HG03457 (cell line): ENCODE data around the gene FAM174C.

Experiments
- ATAC-seq: cut with Tn5 transposase; IDR thresholded peaks from one replicate; pipeline ENCODE4 v1.9.1; 2021; ENCODE audit warnings: moderate number of reproducible peaks; ENCODE audit not compliant: unreplicated experiment

The FAM174C gene

DNA sequence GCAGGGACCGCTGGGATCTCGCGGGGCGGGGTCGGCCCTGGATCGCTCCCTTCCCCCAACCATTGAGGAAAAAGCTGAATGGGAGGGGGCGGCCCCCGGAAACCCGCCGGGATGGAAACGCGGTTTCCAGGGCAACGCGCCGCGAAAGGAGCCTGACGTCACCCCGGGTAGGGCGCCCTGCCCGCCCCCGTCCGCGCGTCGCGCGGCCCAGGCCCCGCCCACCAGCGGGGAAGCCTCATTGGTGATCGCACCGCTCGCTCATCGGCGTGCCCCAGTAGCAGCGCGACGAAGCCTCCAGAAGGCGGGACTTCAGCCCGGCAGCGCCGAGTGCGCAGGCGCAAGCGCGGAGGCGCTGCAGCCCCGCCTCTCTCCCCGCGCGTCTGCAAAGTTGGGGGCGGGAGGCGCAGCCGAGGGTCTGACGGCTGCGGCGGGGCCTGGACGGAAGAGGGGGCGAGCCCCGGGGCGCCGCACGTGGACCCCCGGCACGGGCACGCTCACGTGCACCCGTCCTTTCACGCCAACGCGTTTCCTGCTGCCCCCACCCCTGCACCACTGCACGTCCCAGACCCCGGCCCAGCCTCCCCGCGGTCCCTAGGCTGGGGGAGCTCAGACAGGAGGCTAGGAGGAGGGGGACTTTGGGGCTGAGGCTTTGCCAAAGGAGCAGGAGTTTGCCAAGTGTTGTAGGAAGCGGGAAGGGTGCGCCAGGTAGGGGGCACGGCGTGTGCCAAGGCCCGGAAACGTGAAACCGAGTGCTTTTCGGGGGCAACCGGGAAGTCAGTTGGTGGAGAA is 14.4 kb upstream of the FAM174C start:
- peak; percentile 37 for ATAC-seq

DNA sequence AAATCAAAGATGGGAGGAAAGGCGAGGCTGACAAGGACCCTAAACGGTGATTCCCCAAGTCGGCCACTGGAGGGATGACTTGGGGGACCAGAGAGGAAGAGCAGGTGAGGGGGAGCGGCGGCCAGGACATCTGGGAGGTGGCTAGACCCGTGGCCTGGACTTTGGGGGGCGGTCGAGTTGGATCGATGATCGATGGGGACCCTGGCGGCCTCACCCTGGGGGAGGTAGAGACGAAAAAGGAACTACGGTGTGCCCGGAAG is 13.9 kb upstream of the FAM174C start:
- ATAC-seq, result no peak

DNA sequence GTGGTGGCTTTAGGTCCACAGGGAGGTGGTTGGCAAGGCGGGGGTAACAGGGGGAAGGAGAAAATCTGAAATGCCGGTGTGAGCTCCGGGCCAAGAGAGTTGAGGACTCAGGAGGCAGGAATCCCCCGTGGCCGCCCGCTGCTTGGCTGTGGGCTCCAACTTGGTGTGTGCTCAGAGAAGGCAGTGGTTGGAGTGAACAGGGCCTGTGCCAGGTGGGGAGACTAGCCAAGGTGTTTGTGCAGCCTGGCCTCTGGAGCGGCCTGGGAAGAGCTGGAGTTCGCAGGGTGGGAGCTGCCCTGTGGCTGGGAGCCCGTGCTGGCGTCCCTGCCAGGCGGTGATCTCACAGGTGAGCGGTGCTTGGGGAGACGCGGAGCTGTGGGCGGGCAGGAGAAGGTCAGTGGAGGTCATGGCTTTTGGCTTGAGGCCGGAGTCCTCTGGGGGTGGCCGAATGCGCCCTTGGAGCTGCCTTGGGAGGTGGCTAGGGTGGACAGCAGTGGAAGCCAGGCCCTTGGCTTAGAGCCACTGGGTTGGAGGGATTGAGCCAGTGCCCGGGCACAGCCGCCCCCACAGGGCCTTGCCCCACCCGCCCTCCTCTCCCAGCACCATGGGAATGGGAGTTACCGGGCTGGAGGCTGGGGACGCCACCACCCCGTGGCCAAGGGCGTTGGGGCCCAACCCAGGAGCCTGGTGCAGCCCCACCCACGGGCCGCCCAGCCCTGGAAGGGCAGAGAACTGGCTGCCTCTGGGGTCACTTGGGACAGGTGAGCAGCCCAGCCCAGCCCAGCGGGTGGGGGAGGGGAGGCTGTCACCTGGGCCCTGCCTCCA is 13.3 kb upstream of the FAM174C start:
- ATAC-seq, result no peak

DNA sequence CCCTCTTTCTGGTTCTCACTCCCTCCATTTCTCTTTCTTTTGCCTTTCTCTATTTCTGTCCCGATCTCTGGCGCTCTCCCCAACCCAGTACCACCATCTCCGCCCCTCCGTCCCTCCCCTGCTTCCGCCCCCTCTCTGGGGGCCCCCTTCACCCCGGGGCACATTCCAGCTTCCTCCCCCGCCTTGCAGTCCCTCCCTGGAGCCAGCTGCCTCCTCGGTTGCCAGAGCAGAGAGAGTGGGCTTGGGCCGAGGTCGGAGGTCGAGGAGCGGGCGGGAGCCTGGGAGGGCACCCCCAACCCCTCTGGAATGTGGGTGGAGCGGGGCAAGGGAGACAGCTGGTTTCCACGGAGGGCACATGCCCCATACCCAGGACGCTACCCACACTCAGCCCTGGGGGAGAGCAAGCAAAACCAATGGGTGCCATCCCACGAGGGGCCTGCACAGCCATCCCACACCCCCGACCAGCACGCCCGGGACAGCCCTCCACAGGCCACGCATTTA is 12.7 kb upstream of the FAM174C start:
- ATAC-seq, result no peak

DNA sequence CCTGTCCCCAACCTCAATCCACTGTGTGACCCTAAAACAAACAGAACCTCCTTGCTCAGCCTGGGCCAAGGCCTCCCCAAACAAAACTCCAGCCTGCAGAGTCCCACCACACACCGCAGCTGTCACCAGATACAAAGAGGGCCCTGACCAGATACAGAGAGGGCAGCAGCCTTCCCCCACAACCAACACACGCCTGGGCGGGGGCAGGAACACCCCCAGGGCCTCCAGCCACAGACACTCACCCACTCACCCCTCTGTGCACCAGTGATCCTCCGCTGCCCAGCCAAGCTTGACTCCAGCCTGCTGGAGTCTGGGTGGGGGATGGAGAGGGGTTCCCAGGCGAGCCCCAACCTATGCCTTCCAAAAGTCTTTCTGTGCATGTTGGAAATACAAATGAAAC is 12.1 kb upstream of the FAM174C start:
- ATAC-seq, result no peak

DNA sequence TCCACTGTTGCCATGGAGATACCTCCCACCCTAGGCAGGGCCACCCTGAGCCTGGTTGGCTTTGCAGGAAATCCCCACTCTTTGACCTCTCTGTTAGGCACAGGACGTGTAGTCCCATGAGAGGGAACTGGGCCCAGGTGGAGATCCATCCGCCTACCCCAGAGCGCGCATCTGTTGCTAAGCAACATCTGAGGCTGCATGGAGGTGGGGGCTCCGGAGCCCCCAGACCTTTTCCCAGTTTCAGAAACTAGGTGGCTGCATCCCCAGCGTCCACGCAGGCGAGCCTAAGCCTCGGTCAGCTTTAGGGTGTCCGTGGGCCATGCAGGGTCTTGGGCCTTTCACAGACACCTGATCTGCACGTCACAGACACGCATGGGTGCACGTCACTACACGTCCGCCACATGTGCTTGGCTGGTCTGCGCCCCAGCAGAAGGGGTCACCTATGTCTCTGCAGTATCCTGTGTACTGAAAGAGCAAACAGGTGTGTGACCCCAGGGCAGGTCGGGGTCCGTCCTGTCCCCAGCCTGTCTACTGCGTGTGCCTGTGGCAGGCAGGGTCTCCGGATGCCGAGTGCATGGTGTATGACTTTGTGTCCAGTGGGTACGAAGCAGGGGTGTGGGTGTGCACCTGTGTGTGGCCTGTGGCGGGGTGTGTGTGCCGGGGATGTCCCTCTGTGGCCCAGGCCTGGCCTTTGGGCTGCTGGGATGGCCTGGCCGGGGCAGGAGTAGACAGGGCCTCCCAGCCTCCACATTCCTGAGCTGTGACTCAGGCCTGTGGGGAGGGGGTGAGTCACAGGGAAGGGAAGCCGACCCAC is 10.3 kb upstream of the FAM174C start:
- ATAC-seq, result no peak

DNA sequence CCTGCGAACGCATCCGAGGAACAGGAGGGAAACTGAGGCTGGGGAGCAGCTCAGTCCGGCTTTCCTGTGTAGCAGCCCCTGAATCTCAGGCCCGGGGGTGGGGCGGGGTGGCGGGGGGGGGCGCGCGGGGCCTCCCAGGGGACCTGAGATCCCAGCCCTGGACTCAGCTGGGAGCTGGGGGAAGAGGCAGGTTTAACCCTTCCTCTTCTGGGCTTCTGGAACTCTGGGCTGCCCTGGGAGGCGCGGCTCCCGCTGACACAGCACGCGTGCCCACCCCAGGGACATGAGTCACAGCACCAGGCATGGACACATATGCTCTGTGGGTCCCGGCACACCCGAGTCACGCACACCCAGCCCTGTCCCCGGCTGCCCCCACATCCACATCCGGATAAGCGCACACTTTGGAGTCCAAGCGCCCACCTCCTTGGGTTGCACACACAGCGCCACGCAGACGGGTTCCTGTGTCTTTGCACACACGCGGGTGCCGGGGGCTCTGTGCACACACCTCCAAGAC is 9.7 kb upstream of the FAM174C start:
- no peak for ATAC-seq

DNA sequence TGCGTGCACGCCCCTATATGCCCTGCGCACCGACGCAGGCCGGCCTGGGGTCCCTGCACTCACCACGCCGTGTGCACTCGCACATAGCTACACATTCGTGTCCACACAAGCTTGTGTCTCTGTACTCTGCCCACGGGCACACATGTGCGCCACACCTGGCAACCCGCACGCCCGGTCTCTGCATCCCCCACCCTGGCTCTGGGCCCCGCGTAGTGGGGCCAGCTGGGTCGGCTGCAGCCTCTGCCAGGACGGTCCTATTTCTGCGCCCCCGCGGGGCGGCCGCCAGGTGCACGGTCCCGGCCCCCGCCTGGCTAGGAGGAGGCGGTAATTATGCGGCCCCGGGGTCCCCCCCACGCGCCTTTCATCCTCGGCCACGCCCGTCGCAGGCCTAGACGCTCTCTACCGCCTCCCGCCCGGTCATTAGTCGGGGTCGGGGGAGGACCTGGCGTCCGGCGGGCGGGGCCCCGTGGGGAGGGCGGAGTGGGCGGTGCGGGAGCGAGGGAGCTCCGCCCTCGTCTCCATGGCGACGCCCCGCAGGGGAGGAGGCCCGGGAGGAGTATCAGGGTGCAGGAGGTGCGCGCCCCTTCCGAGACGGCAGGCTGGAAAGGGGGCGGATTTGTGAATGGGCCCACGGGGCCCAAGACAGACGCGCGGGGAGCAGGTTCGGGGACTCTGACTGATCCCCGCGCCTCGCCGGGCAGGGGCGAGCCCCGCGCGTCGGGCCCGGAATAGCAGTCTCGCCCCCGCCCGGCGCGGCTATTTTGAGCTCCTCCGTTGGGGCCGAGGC is 9.0 kb upstream of the FAM174C start:
- peak; percentile 28 for ATAC-seq

DNA sequence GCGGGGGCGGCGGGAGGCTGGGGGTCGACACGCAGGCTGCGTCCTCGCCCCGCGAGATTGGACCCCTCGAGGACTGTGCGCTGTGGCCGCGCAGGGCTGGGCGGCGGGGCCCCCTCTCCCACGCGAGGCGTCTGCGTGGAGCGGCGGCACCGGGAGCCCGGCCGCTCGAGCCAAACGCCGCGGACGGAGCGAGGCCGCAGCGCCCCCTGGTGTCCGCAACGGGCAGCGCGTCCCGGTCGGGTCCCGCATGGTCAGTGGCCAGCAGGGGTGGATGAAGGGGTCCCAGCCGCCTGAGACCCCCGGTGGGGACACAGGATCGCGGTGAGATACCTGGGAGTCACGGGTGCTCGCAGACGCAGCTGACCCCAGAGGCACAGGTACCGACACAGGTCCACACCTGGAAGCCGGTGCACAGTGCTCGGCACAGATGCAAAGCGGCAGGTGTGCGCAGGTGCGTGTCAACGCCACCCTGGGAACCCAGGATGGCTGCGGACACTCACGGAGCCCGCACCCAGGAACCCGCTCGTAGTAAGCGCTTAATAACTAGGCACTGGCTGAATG is 8.3 kb upstream of the FAM174C start:
- no peak for ATAC-seq

DNA sequence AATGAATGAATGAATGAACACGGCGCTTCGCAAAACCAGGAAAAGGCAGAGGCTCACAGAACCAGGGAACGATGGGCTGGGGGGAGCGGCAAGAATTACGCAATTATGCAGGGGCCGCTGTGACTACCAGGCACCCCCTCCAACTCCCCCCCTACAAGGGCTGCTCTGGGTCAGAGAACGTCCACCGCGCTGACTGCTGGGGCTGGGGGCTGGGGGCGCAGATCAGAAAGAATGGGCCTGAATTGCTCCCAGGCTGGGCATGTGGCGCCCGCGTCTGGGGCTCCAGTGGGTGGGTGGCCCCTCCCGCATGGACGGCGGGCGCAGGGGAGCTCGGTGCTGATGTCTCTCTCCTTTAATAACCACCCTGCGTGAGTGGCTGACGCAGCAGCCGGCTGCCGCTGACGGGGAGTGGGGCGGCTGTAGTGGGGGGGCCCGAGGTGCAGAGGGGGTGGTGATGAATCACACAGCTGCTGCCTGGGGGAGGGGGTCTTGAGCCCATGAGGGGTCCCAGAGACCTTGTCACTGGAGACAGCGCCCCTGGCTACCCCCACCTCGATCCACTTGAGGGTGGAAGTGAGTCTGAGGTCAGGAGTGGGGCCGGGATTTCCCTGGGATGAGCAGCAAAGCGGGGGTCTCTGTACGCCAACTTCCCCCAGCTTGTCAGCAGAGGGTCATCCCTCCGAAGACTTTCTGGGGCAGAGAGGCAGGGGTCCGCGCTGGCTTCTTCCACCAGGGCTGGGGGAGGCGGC is 7.7 kb upstream of the FAM174C start:
- no peak for ATAC-seq

DNA sequence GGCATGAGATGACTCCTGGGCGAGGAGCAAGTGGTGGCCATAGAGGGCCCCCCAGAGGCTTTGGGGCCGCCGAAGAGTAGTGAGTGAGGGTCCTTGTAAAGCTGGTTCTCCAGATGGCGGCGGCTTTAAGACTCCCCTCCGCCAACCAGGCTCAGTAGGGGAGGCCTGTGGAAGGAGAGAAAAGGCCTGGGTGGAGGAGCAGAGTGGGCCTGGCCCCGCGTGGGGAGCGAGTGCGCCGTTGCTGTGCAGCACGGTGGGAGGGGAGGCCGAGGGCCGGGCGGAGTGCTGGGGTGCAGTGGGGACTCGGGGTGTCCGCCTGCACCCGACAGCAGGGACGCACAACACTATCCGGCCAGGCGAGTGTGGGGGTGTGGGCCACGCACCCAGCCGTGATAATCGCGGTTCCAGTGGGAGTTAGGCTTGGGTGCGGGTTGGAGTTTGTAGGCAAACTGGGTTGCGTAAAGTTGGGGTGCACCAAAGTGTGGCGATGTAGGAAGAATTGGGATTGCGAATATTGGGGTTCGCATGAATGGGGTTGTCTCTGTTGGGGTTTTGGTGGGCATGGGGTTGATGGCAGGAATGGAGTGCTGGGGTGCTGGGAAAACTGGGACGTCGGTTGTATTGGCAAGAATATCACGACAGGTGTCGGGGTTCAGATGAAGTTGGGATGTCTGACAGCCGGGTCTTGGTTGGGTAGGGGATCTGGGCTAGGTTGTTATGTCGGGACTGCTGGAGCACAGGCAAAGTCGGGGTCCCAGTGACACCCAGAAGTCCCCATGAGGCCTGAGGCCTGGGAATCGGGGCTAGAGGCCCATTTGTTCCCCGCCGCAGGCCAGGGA is 6.9 kb upstream of the FAM174C start:
- ATAC-seq, result no peak

DNA sequence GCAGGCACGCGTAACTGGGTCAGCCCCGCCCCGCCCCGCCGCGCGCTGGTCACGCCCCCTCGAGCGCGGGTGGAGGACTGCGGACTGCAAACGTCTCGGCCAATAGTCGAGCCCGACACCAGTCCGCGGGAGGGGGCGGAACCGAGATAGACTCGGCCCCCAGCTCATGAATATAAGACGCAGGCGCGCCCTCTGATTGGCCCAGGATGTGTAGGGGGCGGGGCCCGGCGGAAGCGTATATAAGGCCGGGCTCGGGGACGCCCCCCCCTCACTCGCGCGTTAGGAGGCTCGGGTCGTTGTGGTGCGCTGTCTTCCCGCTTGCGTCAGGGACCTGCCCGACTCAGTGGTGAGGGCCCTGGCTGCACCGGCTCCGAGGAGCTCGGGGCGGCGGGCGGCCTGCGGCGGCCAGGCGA is 6.3 kb upstream of the FAM174C start, which contains the start of gene CIRBP:
Gene CIRBP, plus strand, starts transcription at position 268 of the 413 bp plus-strand sequence. CDS start 1,602 bp downstream, outside the sequence.
- ATAC-seq, result peak; percentile 46

DNA sequence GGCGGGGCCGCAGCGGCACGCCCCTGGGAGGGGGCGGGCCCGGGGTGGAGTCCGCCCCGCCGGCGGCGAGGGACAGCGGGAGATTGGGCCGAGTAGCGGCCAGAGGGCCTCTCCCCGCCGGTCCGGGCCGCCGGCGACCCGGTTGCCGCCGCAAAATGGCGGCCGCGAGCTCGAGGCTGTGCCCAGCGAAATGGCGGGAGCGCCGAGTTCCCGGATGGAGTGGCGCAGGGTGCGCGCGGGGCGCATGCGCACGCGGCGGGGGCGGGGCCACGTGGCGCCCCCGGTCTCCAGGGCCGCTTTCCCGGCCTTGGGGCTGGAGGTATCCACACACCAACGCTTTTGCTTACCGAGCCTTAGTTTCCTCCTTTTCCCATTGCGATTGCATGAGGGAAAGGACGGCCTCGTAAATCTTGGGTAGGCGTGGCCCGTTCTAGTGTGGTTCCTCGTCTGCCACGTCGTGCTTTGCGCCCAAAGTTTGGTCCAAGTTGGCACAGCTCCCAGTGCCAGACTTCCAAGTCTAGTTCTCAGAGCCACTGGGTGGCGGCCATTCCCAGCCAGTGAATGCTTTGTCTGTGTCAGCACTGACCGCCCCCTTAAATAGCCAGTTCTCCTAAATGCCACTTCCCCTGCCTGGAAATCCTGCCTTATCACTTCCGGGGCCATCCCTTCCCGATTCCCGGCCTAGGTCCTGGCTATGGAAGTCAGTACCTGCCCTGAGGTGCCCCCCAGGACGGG is 5.7 kb upstream of the FAM174C start:
- ATAC-seq, result peak; percentile 7

DNA sequence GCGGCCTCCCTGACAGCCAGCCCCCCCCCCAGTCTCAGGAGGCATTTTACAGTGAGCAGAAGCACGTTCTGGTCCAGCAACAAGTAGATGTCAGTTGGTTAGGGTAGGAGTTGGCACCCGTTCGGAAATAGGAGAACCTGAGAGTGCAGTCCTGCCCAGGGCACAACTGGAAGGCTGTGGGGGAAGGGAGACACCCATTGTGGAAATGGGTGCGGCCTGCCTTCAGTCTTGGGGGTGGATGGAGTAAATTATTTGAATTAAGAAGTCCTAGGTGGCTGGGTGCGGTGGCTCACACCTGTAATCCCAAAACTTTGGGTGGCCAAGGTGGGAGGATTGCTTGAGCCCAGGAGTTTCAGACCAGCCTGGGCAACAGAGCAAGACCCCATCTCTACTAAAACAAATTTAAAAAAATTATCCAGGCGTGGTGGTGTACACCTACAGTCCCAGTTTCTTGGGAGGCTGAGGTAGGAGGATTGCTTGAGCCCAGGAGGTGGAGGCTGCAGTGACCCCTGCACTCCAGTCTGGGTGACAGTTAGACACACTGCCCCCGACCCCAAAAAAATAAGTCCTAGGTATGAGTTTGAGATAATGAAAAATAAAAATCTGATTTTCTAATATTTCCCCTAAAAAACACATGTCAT is 5.0 kb upstream of the FAM174C start:
- ATAC-seq, result no peak

DNA sequence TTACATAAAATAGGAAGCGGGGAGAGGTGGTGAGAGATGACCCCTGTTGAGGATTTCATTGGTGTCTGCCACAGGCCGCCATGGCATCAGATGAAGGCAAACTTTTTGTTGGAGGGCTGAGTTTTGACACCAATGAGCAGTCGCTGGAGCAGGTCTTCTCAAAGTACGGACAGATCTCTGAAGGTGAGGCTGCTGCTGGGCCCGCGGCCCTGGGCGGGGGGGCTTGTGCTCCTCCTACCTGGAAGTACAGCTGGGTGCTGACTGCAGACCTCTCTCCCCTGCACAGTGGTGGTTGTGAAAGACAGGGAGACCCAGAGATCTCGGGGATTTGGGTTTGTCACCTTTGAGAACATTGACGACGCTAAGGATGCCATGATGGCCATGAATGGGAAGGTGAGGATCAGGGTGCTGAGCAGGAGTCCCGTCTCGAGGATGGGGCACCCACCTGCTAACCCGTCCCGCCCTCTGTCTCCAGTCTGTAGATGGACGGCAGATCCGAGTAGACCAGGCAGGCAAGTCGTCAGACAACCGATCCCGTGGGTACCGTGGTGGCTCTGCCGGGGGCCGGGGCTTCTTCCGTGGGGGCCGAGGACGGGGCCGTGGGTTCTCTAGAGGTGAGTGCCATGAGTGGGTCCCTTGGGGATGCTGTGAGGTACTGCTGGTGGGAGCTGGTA is 4.3 kb upstream of the FAM174C start:
- ATAC-seq, result no peak

DNA sequence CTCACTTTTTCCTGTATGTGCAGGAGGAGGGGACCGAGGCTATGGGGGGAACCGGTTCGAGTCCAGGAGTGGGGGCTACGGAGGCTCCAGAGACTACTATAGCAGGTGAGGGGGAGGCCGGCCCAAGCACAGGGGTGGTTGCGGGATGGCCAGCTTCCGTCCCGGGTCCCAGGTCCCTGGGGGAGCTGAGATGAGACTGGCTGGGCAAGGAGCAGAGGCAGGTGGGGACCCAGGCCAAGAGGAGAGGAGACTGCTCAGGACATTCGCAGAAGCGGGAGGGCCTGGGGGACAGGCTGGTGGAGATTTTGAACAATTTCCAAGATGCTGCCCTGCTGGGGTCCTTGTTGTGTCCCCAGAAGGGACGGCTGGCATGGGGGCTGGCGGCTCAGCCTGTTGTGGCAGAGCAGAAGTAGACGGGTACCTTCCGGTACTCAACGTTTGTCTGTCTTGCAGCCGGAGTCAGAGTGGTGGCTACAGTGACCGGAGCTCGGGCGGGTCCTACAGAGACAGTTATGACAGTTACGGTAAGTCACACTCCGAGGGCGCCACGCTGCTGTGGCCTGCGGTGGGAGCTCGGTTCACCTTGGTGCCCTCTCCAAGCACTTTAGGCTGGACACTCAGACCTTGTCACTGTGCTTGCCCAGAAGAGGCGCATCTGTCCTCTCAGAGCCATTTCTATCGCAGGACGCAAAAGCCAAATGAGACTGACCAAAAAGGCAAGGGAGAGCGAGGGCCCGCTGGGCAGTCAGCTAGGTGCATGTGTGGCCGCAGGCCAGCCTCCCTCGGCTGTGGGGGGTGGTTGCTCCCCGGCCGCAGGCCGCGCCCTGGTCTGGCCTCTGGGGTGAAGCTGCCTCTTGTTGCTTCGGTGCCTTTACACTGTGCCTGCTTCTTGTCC is 3.6 kb upstream of the FAM174C start:
- no peak for ATAC-seq
